Ovary (tissue), 3 donors: ENCODE results near the gene LBX2.

ENCODE experiments used
- EP300 ChIP-seq: sonication (generic); formaldehyde crosslinking; IDR thresholded peaks from one replicate; pipeline ENCODE4 v1.6.1; 2017; ENCODE audit warnings: antibody characterized with exemption
- POLR2A ChIP-seq: fragments of 450-650 bp; IDR thresholded peaks from one replicate; pipeline ENCODE4 v1.6.1; 2017; ENCODE audit warnings: antibody characterized with exemption, mild to moderate bottlenecking, moderate library complexity
- TF ChIP-seq, protein P1 (sequence below), 3 donors: fragments of 450-650 bp in 2 of 3; fragments of 200-600 bp in 1 of 3; IDR thresholded peaks; one replicate each; pipeline versions ENCODE4 v1.5.1 to v1.8.0; 2016 to 2022; ENCODE audit warnings: antibody characterized with exemption in 3 of 3, mild to moderate bottlenecking in 1 of 3
- donor health status: DM: no; HTN: no; CAD: no.

DNA sequence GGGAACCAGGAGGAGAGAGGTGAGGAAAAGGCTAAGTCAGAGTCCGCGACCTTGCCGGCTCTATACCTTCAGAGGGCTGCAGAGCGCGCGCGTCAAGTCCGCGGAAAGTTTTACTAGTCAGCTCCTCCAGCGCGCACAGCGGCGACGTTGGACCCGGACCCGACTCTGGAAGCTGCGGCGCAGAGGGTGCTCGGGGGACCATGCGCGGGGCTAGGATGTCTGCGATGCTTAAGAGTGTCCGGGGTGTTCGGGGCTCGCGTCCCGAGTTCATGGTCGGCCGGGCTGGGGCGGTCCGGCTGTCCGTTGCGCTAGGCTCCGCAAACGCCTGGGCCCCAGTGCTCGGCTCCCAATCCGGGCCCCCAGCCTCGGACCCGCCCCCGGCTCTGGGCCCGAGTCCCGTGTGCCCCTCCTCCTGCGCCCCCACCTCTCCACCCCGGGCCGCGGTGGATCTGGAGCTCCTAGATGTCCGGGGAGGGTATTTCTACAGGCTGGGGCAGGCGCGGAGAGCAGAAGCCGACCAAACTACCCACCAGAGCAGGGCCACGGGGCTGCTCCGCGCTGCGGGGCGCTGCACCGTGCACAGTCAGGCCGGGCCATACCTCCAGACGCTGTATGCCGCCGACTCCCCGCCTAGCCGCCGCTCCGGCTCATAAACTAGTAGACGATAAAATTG is at the start of gene LBX2:
- TF ChIP-seq, protein P1, sequence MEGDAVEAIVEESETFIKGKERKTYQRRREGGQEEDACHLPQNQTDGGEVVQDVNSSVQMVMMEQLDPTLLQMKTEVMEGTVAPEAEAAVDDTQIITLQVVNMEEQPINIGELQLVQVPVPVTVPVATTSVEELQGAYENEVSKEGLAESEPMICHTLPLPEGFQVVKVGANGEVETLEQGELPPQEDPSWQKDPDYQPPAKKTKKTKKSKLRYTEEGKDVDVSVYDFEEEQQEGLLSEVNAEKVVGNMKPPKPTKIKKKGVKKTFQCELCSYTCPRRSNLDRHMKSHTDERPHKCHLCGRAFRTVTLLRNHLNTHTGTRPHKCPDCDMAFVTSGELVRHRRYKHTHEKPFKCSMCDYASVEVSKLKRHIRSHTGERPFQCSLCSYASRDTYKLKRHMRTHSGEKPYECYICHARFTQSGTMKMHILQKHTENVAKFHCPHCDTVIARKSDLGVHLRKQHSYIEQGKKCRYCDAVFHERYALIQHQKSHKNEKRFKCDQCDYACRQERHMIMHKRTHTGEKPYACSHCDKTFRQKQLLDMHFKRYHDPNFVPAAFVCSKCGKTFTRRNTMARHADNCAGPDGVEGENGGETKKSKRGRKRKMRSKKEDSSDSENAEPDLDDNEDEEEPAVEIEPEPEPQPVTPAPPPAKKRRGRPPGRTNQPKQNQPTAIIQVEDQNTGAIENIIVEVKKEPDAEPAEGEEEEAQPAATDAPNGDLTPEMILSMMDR (IDR thresholded peaks at IDR 0.05), result no peak
- TF ChIP-seq POLR2A (no peak), EP300 (no peak)
